Adipose tissue (tissue), 3 donors: ENCODE measurements around the gene DYNLL1. TPM values are rescaled to one million over a fixed set of nuclear protein-coding genes. Genes with fewer than 3 reads are reported as not detected.
A peak's percentile ranks its signal among the peaks of the same experiment; 100 is the strongest.
"Not testable (repeated sequence)": the region's sequence is repeated elsewhere in the genome, so short reads cannot be mapped to it uniquely, and the experiment has no call there.

Experiments
- H3K27ac ChIP-seq: one replicate; pipeline ENCODE4 v1.5.1; 2013; ENCODE audit warnings: low read depth, low read length
- WGBS, 3 donors: extraction: QIAGEN DNeasy Blood & Tissue Kit; methylation state at CpG; one replicate each; pipeline ENCODE4 v1.1.7; 2013; 5-methylcytosine and 5-hydroxymethylcytosine counted together
- polyA plus RNA-seq, 3 donors: library from polyadenylated mRNA; stranded (reverse); fragments of 200-250 nt; gene quantifications; one replicate each; pipeline ENCODE4 v1.2.3, GENCODE V29; 2013
- donor health status: healthy with polysubstance abuse.
- donor health status: Bipolar disorder and iron deficiency.
- donor health status: healthy.

The DYNLL1 gene
- polyA plus RNA-seq, 3 donors = 137 to 522 (median 243) TPM

DNA sequence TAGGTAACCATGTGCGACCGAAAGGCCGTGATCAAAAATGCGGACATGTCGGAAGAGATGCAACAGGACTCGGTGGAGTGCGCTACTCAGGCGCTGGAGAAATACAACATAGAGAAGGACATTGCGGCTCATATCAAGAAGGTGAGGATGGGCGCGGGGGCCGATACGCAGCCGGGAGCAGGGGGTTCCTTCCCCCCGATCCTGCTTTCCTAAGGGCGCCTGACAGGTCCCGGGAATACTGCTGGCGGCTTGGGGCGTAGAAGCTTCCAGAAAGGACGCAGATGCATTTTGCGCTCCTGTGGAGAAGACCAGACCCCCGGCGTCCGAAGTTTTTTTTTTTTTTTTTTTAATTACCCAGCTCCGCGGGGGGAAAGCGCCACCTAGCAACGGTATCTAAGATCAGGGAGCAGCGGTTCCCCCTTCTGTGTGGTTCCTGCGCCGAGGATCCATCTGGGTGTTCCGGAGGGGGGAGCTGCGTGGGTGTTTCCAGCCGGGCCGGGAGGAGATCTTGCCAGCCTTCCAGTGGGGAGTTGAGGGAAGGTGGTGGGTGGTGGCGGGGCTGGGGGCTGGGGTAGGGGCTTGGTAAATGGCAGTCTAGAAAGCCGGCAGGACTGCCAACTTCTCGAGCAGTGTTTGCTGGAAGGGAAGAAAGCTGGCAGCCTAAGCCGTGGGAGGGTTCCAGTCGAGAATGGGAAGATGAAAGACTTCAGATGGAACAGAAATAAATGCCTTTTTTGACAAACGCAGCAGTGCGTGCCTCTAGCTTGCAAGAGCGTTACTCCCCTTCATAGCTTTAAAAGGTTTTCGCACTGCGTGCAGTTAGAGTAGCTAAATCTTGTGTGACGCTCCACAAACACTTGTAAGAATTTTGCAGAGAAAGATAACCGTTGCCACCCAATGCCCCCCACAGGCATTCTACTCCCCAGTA lies 764 bp downstream of the DYNLL1 start:
- H3K27ac ChIP-seq = no peak overlapping the region
- WGBS, 3 donors = 1 to 2% (median 1%) methylated on average over 44 to 47 of the region's 47 CpGs

DNA sequence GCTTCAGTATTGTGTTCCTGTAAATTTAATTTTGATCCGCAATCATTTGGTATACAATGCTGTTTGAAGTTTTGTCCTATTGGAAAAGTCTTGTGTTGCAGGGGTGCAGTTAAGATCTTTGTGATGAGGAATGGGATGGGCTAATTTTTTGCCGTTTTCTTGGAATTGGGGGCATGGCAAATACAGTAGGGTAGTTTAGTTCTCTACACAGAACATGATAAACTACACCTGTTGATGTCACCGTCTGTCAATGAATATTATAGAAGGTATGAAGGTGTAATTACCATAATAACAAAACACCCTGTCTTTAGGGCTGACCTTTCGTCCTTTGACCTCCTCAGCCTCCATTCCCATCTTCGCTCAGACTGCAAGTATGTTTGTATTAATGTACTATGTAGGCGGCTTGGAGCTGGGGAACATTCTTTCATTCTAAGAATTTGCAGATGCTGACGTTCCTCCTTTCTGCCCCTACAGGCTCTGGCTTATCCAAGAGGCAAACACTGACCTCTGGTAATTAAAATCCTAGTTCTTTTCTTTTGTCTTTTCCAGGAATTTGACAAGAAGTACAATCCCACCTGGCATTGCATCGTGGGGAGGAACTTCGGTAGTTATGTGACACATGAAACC lies 1.7 kb downstream of the DYNLL1 start:
- 29 to 40% (median 29%) methylated on average over 9 of the region's 9 CpGs for WGBS, 3 donors
- no peak overlapping the region for H3K27ac ChIP-seq

DNA sequence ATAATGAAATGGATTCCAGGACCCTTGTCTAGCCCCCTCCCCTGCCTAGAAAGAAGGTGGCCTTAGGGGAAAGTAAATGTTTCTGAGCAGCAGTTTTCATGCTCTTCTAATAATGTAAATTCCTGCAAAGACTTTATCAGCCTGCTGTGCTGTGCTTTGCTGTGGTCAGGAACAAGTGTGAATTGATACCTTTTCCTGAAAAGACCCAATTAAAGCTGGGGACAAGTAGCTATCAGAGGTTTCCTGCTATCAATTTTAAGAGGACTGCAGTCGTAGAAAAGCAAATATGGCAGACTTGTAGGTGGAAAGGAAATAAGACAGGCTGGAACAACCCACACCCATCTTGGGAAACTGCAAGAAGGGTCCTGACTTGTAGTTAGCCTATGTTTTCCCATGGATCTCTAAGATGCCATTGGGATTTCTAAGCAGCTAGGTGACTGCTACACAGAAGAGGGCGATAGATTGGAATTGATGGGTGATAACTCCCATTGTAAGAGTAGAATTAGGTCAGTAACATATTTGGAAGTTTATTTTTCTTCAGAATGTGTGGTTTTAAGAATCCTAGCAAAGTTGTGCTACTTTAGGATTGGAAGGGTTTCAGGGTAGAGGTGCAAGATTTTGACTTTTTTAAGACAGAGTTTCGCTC lies 3.1 kb downstream of the DYNLL1 start:
- H3K27ac ChIP-seq = no peak overlapping the region
- WGBS, 3 donors = 75 to 86% (median 85%) methylated on average over 3 of the region's 3 CpGs

DNA sequence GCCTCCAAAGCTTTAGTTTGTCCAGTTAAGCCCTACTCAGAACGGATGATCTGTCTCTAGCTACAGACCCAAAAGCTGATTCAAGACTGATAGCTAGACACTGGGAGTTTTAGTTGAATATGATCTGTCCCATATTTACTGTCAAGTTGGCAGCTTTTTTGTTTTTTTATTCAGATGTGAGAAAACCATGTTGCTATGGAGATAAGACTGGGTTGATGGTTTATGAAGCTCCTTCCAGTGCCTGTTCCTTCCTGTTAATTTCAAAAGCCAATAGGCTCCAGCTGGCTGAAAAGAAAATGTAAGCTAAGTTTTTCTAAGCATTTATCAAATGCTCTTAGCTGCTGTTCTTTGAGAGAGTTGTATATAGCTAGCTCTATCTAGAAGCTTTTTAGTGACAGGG lies 4.7 kb downstream of the DYNLL1 start:
- no peak overlapping the region for H3K27ac ChIP-seq
- 84 to 100% (median 96%) methylated on average over 1 of the region's 1 CpG for WGBS, 3 donors

DNA sequence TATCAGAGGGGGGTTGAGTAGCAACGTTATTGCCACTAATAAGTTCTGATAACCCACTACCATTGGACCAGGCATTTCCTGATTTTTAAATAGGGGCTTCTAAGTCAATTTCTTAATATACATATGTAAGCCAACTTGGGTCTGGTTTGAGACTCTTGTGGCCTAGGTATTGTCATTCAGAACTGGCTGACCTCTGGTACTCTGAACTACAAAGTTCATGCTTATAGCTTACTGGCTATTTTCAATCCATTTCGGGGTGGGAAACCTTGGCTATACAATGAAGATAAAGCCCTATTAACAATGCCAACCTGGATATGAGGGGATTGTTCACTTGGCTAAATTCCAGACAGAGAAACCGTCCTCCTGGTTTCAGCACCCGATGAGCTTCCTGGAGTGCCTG lies 8.7 kb downstream of the DYNLL1 start:
- WGBS, 3 donors = 83 to 85% (median 84%) methylated on average over 4 of the region's 4 CpGs

DNA sequence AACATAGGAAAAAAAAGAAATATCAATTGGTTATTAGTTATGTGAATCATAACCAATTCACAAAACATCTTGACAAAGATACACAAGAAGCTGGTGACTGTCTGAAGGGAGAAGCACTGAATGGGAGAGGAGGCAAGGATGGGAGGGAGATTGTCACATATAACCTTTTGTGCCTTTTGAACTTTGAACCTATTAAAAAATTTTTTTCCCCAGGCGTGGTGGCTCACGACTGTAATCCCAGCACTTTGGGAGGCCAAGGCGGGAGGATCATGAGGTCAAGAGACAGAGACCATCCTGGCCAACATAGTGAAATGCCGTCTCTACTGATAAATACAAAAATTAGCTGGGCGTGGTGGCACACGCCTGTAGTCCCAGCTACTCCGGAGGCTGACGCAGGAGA lies 12.6 kb downstream of the DYNLL1 start:
- no peak overlapping the region for H3K27ac ChIP-seq
- 94 to 98% (median 95%) methylated on average over 8 of the region's 8 CpGs for WGBS, 3 donors

More for the DNA sequence above, 8.7 kb downstream of the DYNLL1 start:
- no peak overlapping the region for H3K27ac ChIP-seq

DNA sequence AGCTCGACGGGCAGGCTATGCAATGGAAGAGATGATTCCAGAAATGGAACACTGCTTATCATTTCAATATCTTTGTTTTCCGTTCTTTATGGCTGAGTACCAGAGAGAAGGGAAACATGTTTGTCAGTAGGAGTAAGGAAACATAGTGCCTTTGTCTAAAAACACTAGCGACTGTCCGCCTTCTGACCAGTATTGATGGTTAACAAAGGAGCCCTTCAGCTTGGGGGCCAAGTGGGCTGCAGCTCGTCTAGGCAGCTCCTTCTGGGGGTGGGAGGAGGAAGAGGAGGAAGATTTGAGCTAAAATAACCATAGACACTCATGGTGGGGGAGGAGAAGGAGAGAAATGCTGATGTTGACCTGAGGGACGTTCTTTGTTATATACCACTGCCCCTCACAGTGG lies 18.1 kb downstream of the DYNLL1 start:
- H3K27ac ChIP-seq = no peak overlapping the region
- 88 to 92% (median 91%) methylated on average over 7 of the region's 7 CpGs for WGBS, 3 donors

DNA sequence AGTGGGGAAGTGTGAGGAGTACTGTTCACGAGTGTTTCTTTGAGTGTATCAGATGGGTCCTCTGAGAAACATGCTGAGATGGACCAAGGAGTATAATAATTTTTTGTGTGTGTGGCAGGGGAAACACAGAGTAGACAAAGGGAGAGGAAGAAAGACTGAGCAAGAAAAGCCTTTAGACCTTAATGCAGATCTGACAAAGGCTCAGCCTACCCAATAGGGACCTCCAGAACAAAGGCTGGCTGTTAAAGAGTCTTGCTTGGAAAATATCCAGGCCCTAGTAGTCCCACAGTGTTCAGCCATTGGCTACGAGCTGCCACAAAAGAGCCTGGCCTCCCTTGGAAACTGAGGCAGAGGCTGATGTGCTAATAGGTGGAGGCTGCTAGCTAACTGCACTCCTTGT lies 19.6 kb downstream of the DYNLL1 start:
- no peak overlapping the region for H3K27ac ChIP-seq
- WGBS, 3 donors = 96 to 99% (median 97%) methylated on average over 2 of the region's 2 CpGs

DNA sequence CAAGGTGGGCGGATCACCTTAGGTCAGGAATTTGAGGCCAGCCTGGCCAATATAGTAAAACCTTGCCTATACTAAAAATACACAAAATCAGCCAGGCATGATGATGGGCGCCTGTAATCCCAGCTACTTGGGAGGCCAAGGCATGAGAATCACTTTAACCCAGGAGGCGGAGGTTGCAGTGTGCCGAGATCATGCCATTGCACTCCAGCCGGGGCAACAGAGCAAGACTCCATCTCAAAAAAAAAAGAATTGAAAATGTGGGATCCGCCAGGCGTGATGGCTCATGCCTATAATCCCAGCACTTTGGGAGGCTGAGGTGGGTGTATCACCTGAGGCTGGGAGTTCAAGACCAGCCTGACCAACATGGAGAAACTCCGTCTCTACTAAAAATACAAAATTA lies 23.4 kb downstream of the DYNLL1 start:
- 95 to 99% (median 96%) methylated on average over 8 of the region's 8 CpGs for WGBS, 3 donors
- not testable (repeated sequence) for H3K27ac ChIP-seq

DNA sequence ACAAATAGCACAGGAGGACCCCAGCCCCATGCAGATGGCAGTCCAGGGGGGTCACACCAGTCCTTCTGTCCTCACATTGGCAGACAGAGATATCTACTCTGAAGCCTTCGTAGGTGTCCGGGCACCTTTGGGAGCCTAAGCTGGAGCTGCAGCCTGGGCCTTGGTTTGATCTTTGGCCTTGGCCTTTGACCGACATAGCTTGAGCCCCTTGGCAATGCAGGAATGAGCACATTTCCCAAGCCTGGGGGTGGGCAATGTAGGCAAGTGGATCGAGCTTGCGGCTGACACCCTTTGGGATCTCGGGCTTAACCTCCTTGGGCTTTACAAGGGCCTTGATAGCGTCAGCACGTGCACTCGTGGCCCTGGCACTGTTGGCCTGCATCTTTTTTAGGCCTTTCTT lies 26.7 kb downstream of the DYNLL1 start:
- no peak overlapping the region for H3K27ac ChIP-seq
- WGBS, 3 donors = 84 to 91% (median 88%) methylated on average over 9 of the region's 9 CpGs

DNA sequence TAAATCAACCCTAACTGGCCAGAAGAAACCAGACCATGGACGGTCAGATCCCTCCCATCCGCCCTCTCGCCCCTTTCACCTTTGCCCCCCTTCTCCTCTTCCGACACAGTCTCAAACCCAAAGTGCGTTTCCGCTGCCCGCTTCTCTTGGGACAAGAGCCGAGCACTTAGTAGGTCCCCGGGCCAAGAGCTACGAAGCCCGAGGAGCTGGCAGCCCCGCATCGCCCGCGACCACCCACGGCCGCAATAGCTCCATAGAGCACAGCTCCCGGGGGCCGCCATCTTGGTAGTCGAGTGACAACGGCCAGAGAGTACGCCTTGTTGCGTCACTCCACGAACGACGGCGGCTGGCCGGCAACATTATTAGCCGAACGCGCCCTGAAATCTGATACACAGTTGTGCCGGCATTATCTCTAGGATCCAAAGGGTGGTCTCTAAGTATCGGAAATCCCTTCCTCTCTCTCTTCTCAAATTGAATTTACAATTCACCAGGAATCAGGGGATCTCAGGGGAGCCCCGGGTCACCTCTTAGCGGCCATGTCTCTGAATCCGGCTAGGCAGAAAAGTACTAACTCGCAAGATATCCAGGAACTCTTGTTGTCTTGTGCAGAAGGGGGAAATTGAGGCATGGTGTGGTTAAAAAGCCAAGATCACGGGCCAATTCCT lies 33.1 kb downstream of the DYNLL1 start, which contains the start of gene COQ5:
Gene COQ5, minus strand, starts transcription at position 298 of the 665 bp plus-strand sequence. Its CDS starts 17 bp downstream, at position 281.
- H3K27ac ChIP-seq = peak within 1 kb of the TSS; percentile 15
- WGBS, 3 donors = 0% methylated on average over 38 of the region's 38 CpGs

DNA sequence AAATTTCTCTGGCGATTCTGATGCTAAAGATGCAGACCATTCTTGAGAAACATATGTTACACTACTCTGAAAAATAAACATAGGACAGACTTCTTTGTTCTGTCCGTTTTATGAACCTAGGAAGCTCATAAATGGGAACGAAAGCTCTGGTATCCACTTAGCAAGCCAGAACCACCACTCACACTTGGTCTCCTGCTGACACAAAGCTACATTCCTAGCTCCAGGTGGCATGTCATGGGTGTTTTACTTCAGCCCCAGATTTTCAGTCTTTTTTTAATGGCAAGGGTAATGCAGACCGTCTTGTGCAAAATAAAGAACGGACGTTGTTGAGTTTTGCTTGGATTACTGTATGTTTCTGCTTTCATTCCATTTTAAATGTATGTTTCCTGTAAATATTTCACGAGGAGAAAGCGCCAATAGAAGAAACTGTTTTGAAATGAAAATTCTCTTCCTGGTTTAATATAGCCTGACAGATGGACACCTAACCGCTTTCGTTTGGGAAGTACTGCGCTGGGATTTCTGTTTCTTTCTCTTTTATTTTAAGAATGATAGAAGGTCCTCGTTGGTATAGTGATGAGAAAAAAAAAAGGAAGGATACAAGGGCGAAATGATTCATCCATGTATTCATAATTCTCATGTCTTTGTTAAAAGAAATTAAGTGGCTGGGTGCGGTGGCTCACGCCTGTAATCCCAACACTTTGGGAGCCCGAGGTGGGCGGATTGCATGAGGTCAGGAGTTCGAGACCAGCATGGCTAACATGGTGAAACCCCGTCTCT lies 33.9 kb downstream of the DYNLL1 start:
- no peak overlapping the region for H3K27ac ChIP-seq
- 28 to 35% (median 32%) methylated on average over 19 of the region's 19 CpGs for WGBS, 3 donors

DNA sequence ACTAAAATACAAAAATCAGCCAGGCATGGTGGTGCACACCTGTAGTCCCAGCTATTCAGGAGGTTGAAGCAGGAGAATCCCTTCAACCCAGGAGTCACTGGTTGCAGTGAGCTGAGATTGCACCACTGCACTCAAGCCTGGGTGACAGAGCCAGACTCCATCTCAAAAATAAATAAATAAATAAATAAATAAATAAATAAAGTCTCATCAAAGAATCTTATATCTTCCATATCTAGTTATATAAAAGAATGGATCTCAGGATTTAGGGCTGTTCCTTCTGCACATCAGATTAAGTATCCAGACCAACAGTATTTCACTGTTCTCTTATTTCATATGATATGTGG lies 34.5 kb downstream of the DYNLL1 start:
- not testable (repeated sequence) for H3K27ac ChIP-seq

DNA sequence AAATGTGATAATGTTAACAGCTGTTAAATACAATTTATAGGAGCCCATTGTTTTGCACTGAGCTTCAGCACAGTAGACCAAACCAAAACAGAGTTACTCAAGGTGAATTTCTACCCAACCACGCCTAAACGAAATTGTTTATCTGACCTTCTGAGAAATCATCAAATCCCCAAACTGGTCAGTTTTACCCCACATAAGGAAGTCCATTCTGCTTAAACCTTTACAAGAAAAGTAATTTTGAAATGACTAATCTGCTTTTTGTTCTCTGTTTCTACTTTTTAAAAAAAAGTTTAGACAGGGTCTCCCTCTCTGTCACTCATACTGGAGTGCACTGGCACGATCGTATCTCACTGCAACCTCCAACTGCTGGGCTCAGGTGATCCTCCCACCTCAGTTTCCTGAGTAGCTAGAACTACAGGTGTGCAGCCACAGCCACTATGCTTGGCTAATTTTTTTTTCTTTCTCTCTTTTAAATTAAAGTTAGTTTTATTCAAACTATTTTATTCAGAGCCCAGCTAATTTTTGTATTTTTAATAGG lies 36.9 kb downstream of the DYNLL1 start:
- WGBS, 3 donors = 66 to 81% (median 75%) methylated on average over 4 of the region's 4 CpGs
- no peak overlapping the region for H3K27ac ChIP-seq

DNA sequence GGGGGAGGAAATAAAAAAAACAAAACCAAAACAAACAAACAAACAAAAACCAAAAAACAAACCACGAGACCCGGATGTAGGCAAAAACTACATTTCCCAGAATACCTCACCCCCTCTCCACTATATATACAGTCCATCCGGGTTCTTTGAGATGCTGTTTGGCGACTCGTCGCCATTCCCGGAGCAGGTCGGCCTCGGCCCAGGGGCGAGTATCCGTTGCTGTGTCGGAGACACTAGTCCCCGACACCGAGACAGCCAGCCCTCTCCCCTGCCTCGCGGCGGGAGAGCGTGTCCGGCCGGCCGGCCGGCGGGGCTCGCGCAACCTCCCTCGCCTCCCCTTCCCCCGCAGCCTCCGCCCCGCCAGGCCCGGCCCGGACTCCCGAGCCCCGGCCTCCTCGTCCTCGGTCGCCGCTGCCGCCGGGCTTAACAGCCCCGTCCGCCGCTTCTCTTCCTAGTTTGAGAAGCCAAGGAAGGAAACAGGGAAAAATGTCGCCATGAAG lies 38.3 kb downstream of the DYNLL1 start, which contains the start of gene RNF10:
Gene RNF10, plus strand, starts transcription at position 154 of the 500 bp plus-strand sequence. CDS start 456 bp downstream, outside the sequence.
- H3K27ac ChIP-seq = peak within 1 kb of the TSS; percentile 93
- WGBS, 3 donors = 0 to 1% (median 0%) methylated on average over 32 to 43 of the region's 43 CpGs

DNA sequence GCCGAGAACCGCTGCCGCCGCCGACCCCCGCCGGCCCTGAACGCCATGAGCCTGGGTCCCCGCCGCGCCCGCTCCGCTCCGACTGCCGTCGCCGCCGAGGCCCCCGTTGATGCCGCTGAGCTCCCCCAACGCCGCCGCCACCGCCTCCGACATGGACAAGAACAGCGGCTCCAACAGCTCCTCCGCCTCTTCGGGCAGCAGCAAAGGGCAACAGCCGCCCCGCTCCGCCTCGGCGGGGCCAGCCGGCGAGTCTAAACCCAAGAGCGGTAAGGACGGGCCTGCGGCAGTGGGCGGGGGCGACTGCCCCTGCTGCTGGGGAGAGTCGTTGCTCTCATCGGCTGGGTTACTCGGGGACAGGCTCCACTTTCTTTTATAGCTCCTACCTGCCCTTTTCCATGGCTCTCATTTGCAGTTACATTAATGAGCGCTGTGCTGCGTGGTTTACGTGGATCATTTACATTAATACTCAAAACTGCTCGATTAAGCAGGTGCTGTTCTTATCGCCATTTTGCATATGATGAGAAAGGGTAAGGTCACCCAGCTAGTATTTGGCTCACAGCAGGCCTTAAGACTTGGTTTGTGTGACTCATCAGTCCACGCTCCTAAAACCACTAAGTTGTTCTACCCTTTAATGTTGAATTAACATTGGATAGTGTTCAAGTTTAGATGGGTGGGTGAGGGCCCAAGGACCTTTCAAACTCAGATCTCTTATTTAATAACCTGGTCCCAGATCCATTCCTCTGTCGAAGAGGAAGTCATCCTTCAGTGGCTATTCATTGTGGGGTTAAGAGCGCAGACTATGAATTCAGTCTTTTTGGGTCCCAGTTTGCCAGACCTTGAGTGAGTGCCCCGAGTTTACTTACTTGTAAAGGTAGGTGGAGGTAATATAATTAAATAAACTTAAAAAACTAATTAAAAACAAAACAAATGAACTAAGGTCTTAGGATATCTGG lies 39.1 kb downstream of the DYNLL1 start:
- H3K27ac ChIP-seq = peak overlapping the region; percentile 93
- WGBS, 3 donors = 1 to 2% (median 1%) methylated on average over 48 to 52 of the region's 52 CpGs
